ENCODE results near the gene TES.
"Not testable (repeated sequence)": the region's sequence is repeated elsewhere in the genome, so short reads cannot be mapped to it uniquely, and the experiment has no call there.

The TES gene

DNA sequence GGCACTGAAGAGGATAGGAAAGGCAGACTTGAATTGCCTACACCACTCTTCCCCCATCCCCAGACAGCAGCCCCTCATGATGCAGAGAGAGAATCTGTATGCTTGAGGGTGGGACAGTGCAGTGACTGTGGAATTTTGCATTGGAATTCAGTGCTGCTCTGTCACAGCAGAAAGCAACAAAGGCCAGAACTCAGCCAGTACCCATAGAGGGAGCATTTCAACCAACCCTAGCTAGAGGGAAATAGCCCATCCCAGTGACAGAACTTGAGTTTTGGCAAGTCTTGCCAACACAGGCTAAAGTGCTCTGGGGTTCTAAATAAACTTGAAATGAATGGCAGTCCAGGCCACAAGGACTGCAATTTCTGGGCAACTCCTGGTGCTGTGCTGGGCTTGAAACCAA is 80.4 kb downstream of the TES start:
- Histone ChIP-seq H3K36me3 (ENCODE audit: insufficient read depth, low read length) (no peaks in the 10 kb centered on the region), H3K27ac (ENCODE audit: low read depth, low read length) (no peak overlapping the region), H3K4me1 (ENCODE audit: insufficient read depth, low read length) (no peaks in the 10 kb centered on the region), H3K4me3 (ENCODE audit: low read length) (no peak overlapping the region), H3K27me3 (ENCODE audit: insufficient read depth, low read length) (no peaks in the 10 kb centered on the region), H3K9ac (ENCODE audit: low read depth, low read length) (no peak overlapping the region), H3K9me3 (ENCODE audit: insufficient read depth, low read depth, low read length) (no peaks in the 10 kb centered on the region)

DNA sequence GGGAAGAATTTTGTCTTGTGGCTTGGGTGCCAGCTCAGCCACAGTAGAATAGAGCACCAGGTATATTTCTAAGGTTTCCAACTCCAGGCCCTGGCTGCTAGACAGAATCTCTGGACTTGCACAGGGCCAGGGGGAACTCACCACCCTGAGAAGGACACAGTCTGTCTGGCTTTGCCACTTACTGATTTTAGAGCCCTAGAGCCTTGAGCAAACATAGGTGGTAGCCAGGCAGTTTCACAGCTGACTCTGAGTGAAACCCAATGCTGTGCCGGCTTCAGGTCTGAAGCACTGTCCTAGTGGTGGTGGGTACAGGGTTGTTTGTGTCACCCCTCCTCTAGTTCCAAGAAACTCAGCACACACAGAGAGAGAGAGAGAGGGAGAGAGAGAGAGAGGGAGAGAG is 81.6 kb downstream of the TES start:
- H3K27ac ChIP-seq (ENCODE audit: low read depth, low read length) = no peak overlapping the region
- 100% methylated on average over 1 of the region's 1 CpG for WGBS
- no peaks in the 10 kb centered on the region for H3K4me1 ChIP-seq (ENCODE audit: insufficient read depth, low read length)
- H3K9me3 ChIP-seq (ENCODE audit: insufficient read depth, low read depth, low read length) = no peaks in the 10 kb centered on the region
- H3K36me3 ChIP-seq (ENCODE audit: insufficient read depth, low read length) = no peaks in the 10 kb centered on the region
- H3K4me3 ChIP-seq (ENCODE audit: low read length) = no peak overlapping the region
- no peaks in the 10 kb centered on the region for H3K27me3 ChIP-seq (ENCODE audit: insufficient read depth, low read length)
- no peak overlapping the region for H3K9ac ChIP-seq (ENCODE audit: low read depth, low read length)

DNA sequence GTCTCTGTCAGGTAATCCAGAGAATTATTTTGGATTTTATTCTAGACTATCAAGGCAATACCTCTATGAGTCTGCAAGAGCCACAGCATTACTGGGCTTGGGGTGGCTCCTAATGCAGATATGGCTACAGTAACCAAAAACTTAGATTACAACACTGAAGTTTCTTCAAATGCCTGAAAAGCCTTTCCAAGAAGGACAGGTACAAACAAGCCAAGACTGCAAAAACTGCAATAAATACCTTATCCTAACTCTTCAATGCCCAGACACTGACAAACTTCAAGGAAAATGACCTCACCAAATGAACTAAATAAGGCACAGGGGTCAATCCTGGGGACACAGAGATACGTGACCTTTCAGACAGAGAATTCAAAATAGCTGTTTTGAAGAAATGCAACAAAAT is 82.0 kb downstream of the TES start:
- Histone ChIP-seq H3K27ac (ENCODE audit: low read depth, low read length) (no peak overlapping the region), H3K36me3 (ENCODE audit: insufficient read depth, low read length) (no peaks in the 10 kb centered on the region), H3K9me3 (ENCODE audit: insufficient read depth, low read depth, low read length) (no peaks in the 10 kb centered on the region), H3K9ac (ENCODE audit: low read depth, low read length) (no peak overlapping the region), H3K4me1 (ENCODE audit: insufficient read depth, low read length) (no peaks in the 10 kb centered on the region), H3K27me3 (ENCODE audit: insufficient read depth, low read length) (no peaks in the 10 kb centered on the region), H3K4me3 (ENCODE audit: low read length) (no peak overlapping the region)
- WGBS = 86% methylated on average over 1 of the region's 1 CpG

DNA sequence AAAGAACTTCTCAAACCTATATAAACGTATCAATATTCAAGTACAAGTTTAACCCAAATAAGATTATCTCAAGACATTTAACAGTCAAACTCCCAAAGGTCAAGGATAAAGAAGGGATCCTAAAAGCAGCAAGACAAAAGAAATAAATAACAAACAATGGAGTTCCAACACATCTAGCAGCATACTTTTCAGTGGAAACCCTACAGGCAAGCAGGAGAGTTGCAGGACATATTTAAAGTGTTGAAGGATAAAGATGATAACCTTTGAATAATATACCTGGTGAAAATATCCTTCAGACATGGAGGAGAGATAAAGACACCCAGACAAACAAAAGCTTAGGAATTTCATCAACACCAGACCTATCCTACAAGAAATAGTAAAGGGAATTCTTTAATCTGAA is 82.8 kb downstream of the TES start:
- H3K9me3 ChIP-seq (ENCODE audit: insufficient read depth, low read depth, low read length) = no peaks in the 10 kb centered on the region
- H3K4me1 ChIP-seq (ENCODE audit: insufficient read depth, low read length) = no peaks in the 10 kb centered on the region
- H3K27ac ChIP-seq (ENCODE audit: low read depth, low read length) = no peak overlapping the region
- H3K27me3 ChIP-seq (ENCODE audit: insufficient read depth, low read length) = no peaks in the 10 kb centered on the region
- H3K4me3 ChIP-seq (ENCODE audit: low read length) = no peak overlapping the region
- H3K36me3 ChIP-seq (ENCODE audit: insufficient read depth, low read length) = no peaks in the 10 kb centered on the region
- WGBS = 73% methylated on average over 1 of the region's 1 CpG
- no peak overlapping the region for H3K9ac ChIP-seq (ENCODE audit: low read depth, low read length)

DNA sequence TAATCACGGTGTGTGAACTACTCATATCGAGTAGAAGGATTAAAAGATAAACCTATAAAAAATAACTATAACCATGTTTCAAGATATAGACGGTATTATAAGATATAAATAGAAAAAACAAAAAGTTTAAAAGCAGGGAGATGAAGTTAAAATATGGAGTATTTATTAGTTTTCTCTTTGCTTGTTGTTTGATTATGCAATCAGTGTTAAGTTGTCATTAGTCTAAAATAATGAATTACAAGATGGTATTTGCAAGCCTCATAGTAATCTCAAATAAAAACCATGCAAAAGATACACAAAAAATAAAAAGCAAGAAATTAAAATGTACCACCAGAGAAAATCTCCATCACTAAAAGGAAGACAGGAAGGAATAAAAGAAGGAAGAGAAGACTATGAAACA is 83.3 kb downstream of the TES start:
- H3K9me3 ChIP-seq (ENCODE audit: insufficient read depth, low read depth, low read length) = no peaks in the 10 kb centered on the region
- H3K27me3 ChIP-seq (ENCODE audit: insufficient read depth, low read length) = no peaks in the 10 kb centered on the region
- H3K4me1 ChIP-seq (ENCODE audit: insufficient read depth, low read length) = no peaks in the 10 kb centered on the region
- H3K36me3 ChIP-seq (ENCODE audit: insufficient read depth, low read length) = no peaks in the 10 kb centered on the region
- H3K4me3 ChIP-seq (ENCODE audit: low read length) = no peak overlapping the region
- WGBS = no CpG with 5 or more reads among the region's 3 CpGs
- no peak overlapping the region for H3K27ac ChIP-seq (ENCODE audit: low read depth, low read length)
- H3K9ac ChIP-seq (ENCODE audit: low read depth, low read length) = no peak overlapping the region

DNA sequence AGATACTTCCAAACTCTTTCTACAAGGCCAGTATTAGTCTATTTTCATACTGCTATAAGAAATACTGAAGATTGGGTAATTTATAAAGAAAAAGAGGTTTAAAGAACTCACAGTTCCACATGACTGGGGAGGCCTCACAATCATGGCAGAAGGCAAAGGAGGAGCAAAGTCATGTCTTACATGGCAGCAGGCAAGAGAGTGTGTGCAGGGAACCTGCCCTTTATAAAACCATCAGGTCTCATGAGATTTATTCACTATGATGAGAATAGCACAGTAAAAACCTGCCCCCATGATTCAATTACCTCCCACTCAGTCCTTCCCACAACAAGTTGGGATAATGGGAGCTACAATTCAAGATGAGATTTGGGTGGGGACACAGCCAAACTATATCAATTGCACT is 85.6 kb downstream of the TES start:
- H3K27ac ChIP-seq (ENCODE audit: low read depth, low read length); H3K4me1 ChIP-seq (ENCODE audit: insufficient read depth, low read length); H3K4me3 ChIP-seq (ENCODE audit: low read length); H3K9ac ChIP-seq (ENCODE audit: low read depth, low read length); H3K27me3 ChIP-seq (ENCODE audit: insufficient read depth, low read length); H3K9me3 ChIP-seq (ENCODE audit: insufficient read depth, low read depth, low read length); H3K36me3 ChIP-seq (ENCODE audit: insufficient read depth, low read length): not testable (repeated sequence)

DNA sequence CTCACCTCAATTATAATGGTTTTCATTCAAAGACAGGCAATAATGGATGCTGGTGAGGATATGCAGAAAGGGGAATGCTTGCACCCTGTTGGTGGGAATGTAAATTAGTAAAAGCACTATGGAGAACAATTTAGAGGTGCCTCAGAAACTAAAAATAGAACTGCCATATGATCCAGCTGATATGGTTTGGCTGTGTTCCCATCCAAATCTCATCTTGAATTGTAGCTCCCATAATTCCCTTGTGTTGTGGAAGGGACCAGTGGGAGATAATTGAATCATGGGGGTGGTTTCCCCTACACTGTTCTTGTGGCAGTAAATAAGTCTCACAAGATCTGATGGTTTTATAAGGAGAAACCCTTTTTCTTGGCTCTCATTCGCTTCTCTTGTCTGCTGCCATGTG is 87.7 kb downstream of the TES start:
- H3K9ac ChIP-seq (ENCODE audit: low read depth, low read length) = no peak overlapping the region
- WGBS = 97% methylated on average over 1 of the region's 1 CpG
- no peaks in the 10 kb centered on the region for H3K36me3 ChIP-seq (ENCODE audit: insufficient read depth, low read length)
- H3K27ac ChIP-seq (ENCODE audit: low read depth, low read length) = no peak overlapping the region
- no peaks in the 10 kb centered on the region for H3K27me3 ChIP-seq (ENCODE audit: insufficient read depth, low read length)
- H3K4me1 ChIP-seq (ENCODE audit: insufficient read depth, low read length) = no peaks in the 10 kb centered on the region
- H3K9me3 ChIP-seq (ENCODE audit: insufficient read depth, low read depth, low read length) = no peaks in the 10 kb centered on the region
- H3K4me3 ChIP-seq (ENCODE audit: low read length) = no peak overlapping the region

DNA sequence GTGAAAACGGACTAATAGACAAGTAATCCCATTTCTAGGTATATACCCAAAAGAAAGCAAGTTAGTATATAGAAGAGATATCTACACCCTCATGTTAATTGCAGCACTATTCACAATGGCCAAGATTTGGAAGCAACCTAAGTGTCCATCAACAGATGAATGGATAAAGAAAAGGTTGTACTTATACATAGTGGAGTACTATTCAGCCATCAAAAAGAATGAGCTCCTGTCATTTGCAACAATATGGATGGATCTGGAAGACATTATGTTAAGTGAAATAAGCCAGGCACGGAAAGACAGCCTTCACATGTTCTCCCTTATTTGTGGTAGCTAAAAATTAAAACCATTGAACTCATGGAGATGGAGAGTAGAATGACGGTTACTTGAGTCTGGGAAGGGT is 88.2 kb downstream of the TES start:
- Histone ChIP-seq H3K4me3 (ENCODE audit: low read length) (no peak overlapping the region), H3K4me1 (ENCODE audit: insufficient read depth, low read length) (no peaks in the 10 kb centered on the region), H3K9ac (ENCODE audit: low read depth, low read length) (no peak overlapping the region), H3K36me3 (ENCODE audit: insufficient read depth, low read length) (no peaks in the 10 kb centered on the region), H3K27ac (ENCODE audit: low read depth, low read length) (no peak overlapping the region), H3K27me3 (ENCODE audit: insufficient read depth, low read length) (no peaks in the 10 kb centered on the region), H3K9me3 (ENCODE audit: insufficient read depth, low read depth, low read length) (no peaks in the 10 kb centered on the region)
- 95% methylated on average over 3 of the region's 3 CpGs for WGBS

DNA sequence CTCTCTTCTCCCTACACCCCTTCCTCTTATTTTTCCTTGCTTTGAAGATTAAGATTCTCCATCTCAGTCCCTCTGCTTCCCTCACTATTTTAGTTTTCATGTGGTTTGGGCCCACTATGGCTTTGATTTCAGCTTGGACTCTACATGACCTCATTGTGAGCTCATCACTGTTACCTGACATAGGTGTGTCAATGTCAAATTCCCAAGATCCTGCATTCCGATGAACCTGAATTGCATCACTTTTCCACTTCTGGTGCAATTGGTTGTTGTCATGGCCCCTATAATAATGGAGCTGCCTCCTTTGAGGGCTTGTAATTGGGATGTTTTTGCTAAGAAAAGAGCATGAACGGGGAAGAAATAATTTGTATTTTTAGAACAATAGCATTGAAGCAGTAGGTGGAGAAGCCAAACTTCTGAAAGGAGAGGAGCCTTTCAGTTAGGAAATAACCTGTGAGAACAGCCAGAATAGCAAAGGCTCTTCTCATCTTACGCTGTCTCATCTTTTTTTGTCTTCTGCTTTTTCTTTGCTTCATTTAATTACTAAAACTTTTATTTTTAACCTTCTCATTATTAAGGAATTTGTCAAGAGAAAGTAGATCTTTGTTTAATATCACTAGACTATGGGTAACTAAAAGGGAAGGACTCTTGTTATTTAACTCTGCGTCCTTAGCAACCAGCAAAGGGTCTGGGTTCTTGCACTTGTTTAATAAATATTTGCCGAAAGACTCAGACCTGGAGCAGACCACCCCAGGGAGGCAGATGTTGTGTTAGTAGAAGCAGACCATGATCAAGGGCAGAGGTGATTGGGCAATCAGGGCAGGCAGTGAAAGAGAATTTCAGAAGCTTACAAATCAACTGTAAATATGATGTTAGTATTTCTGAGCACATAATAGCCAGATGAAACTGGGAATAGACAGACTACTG is 95.4 kb downstream of the TES start:
- 72% methylated on average over 5 of the region's 5 CpGs for WGBS
- H3K27ac ChIP-seq (ENCODE audit: low read depth, low read length) = no peak overlapping the region
- no peaks in the 10 kb centered on the region for H3K36me3 ChIP-seq (ENCODE audit: insufficient read depth, low read length)
- H3K4me1 ChIP-seq (ENCODE audit: insufficient read depth, low read length) = peaks cover 3% of the 10 kb centered on the region; the same call in 1 of the 2 replicates
- no peaks in the 10 kb centered on the region for H3K9me3 ChIP-seq (ENCODE audit: insufficient read depth, low read depth, low read length)
- H3K9ac ChIP-seq (ENCODE audit: low read depth, low read length) = no peak overlapping the region
- no peak overlapping the region for H3K4me3 ChIP-seq (ENCODE audit: low read length)
- no peaks in the 10 kb centered on the region for H3K27me3 ChIP-seq (ENCODE audit: insufficient read depth, low read length)

DNA sequence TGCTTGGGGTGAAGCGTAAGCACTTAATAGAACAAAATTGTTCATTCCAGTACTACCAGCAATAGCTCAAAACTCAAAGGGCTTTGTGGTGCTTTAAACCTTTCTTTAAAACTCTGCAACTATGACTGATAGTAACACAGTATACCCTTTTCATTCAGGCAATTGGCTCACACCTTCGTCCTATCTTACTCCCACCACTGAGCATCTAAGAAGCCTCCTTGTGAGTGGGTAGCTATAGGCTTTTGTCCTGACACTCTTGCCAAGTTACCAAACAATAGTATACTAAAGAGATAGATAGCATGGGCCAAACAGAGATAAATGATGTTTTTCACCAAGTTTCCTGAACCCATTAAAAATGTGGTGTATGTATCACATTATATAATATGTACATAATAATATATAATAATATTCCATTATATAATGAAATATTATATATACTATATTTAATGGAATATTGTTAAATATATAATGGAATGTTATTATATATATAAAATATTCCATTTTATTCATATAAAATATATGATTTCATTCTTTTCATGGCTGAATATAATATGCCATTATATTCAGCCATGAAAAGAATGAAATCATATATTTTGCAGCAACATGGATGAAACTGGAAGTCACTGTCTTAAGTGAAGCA is 96.2 kb downstream of the TES start:
- Histone ChIP-seq H3K27ac (ENCODE audit: low read depth, low read length) (no peak overlapping the region), H3K9ac (ENCODE audit: low read depth, low read length) (no peak overlapping the region), H3K36me3 (ENCODE audit: insufficient read depth, low read length) (no peaks in the 10 kb centered on the region), H3K27me3 (ENCODE audit: insufficient read depth, low read length) (no peaks in the 10 kb centered on the region), H3K4me3 (ENCODE audit: low read length) (no peak overlapping the region), H3K4me1 (ENCODE audit: insufficient read depth, low read length) (peaks cover 3% of the 10 kb centered on the region; the same call in 1 of the 2 replicates), H3K9me3 (ENCODE audit: insufficient read depth, low read depth, low read length) (no peaks in the 10 kb centered on the region)
- 100% methylated on average over 1 of the region's 2 CpGs for WGBS

DNA sequence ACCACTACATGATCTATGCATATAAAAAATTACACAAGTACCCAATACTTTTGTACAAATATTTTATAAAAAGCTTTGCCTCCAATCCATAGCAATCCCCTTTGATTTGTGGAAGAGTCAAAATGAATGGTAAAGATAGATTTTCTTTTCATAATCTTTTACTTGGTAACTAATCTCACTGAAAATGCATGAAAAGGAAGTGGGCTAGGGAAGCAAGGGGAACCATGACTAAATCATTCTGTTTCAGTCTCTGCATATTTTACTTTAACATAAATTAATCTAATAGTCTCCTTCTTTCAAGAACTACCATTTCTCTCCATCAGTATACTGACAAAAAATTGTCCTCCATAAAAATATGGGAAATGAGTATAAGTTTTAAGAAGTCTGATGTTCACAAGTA is 96.9 kb downstream of the TES start:
- H3K27me3 ChIP-seq (ENCODE audit: insufficient read depth, low read length) = no peaks in the 10 kb centered on the region
- H3K4me1 ChIP-seq (ENCODE audit: insufficient read depth, low read length) = peaks cover 3% of the 10 kb centered on the region; the same call in 1 of the 2 replicates
- no peak overlapping the region for H3K27ac ChIP-seq (ENCODE audit: low read depth, low read length)
- no peak overlapping the region for H3K9ac ChIP-seq (ENCODE audit: low read depth, low read length)
- no peak overlapping the region for H3K4me3 ChIP-seq (ENCODE audit: low read length)
- H3K9me3 ChIP-seq (ENCODE audit: insufficient read depth, low read depth, low read length) = no peaks in the 10 kb centered on the region
- no peaks in the 10 kb centered on the region for H3K36me3 ChIP-seq (ENCODE audit: insufficient read depth, low read length)

All from HUES64 (cell line).